ENCODE results near the gene LTBP4.
A peak's percentile ranks its signal among the peaks of the same experiment; 100 is the strongest.

The LTBP4 gene

DNA sequence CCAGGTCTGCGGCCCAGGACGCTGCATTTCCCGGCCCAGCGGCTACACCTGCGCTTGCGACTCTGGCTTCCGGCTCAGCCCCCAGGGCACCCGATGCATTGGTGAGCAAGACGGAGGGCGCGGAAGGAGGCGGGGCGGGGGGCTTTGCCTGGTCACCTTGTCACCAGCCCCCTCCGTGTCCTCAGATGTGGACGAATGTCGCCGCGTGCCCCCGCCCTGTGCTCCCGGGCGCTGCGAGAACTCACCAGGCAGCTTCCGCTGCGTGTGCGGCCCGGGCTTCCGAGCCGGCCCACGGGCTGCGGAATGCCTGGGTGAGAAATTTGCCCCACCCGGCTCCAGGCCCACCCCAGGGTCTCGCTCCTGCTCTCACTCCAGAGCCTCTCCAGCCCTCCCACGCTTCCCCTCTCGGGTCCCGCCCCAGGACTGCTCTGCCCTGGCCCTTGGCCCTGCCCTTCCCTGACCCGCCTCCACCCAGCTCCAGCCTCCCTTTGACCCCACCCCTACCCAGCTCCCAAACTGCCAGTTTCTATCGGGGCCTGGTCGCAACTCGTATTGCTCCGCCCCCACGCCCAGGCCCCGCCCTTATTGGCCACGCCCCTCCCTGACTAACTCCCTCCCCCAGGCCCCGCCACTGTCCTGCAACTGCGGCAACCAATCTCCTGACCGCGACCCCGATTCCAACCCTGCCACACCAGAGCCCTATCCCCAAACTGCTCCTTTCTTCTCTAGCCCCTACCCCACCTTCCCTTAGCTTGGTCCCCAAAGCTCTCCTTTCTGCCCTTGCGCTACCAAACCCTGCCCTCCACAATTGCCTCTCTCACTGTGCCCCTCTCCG, 8.6 kb downstream of the LTBP4 start (continued):
- TF ChIP-seq WT1 (tag by site-specific recombination; IDR thresholded peaks at IDR 0.05) (no peak), ZNF354C (tag by site-specific recombination; IDR thresholded peaks at IDR 0.05; ENCODE audit: borderline replicate concordance, low read depth) (no peak), ZNF768 (tag by site-specific recombination; IDR thresholded peaks at IDR 0.05) (no peak), ZNF510 (tag by site-specific recombination; IDR thresholded peaks at IDR 0.05; ENCODE audit: insufficient replicate concordance) (no peak), ZNF548 (tag by site-specific recombination; IDR thresholded peaks at IDR 0.05) (no peak), ZNF184 (tag by site-specific recombination; IDR thresholded peaks at IDR 0.05) (no peak), ZNF549 (tag by site-specific recombination; IDR thresholded peaks at IDR 0.05) (no peak), ZNF174 (tag by site-specific recombination; IDR thresholded peaks at IDR 0.05) (no peak), ZNF747 (tag by site-specific recombination; IDR thresholded peaks at IDR 0.05) (no peak)
- TF ChIP-seq, protein P1, sequence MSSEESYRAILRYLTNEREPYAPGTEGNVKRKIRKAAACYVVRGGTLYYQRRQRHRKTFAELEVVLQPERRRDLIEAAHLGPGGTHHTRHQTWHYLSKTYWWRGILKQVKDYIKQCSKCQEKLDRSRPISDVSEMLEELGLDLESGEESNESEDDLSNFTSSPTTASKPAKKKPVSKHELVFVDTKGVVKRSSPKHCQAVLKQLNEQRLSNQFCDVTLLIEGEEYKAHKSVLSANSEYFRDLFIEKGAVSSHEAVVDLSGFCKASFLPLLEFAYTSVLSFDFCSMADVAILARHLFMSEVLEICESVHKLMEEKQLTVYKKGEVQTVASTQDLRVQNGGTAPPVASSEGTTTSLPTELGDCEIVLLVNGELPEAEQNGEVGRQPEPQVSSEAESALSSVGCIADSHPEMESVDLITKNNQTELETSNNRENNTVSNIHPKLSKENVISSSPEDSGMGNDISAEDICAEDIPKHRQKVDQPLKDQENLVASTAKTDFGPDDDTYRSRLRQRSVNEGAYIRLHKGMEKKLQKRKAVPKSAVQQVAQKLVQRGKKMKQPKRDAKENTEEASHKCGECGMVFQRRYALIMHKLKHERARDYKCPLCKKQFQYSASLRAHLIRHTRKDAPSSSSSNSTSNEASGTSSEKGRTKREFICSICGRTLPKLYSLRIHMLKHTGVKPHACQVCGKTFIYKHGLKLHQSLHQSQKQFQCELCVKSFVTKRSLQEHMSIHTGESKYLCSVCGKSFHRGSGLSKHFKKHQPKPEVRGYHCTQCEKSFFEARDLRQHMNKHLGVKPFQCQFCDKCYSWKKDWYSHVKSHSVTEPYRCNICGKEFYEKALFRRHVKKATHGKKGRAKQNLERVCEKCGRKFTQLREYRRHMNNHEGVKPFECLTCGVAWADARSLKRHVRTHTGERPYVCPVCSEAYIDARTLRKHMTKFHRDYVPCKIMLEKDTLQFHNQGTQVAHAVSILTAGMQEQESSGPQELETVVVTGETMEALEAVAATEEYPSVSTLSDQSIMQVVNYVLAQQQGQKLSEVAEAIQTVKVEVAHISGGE (tag by site-specific recombination; conservative IDR thresholded peaks at IDR 0.05; ENCODE audit: low read depth) = peak; percentile 57; the same call in 1 of the 2 replicates
- TF ChIP-seq, protein P2, sequence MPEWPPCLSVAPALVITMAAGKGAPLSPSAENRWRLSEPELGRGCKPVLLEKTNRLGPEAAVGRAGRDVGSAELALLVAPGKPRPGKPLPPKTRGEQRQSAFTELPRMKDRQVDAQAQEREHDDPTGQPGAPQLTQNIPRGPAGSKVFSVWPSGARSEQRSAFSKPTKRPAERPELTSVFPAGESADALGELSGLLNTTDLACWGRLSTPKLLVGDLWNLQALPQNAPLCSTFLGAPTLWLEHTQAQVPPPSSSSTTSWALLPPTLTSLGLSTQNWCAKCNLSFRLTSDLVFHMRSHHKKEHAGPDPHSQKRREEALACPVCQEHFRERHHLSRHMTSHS (tag by site-specific recombination; IDR thresholded peaks at IDR 0.05) = no peak

DNA sequence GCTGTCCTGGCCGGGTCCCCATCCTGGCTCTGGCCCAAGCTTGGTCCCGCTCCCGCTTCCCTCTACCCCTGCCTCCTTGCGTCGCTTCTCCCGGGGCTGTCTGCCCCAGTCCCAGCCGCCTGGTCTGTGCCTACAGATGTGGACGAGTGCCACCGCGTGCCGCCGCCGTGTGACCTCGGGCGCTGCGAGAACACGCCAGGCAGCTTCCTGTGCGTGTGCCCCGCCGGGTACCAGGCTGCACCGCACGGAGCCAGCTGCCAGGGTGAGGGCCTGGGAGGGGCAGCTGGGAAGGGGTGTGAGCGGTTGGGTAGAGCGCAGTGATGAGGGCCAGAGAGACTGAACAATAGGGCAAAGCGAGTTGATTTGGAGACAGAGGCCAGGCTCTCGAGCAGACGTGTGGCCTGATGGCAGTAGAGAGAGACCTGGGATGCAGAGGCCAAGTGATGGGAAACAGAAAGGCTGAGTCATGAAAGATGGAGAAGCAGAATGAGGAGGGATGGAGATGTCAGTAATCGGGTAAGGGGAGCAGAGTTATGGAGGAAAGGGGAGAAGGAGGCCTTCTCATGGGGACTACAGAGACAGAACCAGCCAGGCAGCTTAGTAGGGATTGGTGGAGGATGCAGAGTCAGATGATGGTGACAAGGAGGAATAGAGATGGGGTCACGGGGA, 9.4 kb downstream of the LTBP4 start:
- Histone ChIP-seq H3K27ac (ENCODE audit: extremely low read depth, low read depth, low read length) (0 out of 2 replicates have a peak overlapping the region, but pooled peaks have one; percentile 26), H3K36me3 (ENCODE audit: control insufficient read depth in 2 of 2, insufficient read depth in 1 of 2, low read length in 2 of 2) (peaks cover 0 to 5% of the 10 kb centered on the region in 2 experiments; a peak in 2 of 3 replicates), H3K9me3 (ENCODE audit: control insufficient read depth, insufficient read depth, low read depth, low read length) (no peaks in the 10 kb centered on the region), H3K4me1 (ENCODE audit: control insufficient read depth, insufficient read depth, low read length) (peaks cover 30% of the 10 kb centered on the region), H3K4me3 (ENCODE audit: low read depth, low read length) (no peak overlapping the region)
- CTCF ChIA-PET = interaction anchor here (0.5 to 20.7 kb wide), 6 partner anchors 13 to 1183 kb away, joined by 3 to 470 read pairs (median 4); no protein-coding TSS in a partner anchor
- POLR2A ChIA-PET = interaction anchor here (0.6 to 3.8 kb wide), 9 partner anchors 10 to 331 kb away, joined by 3 to 61 read pairs (median 4); partner anchors contain the start of gene LTBP4
- TF ChIP-seq MZF1 (tag by site-specific recombination; IDR thresholded peaks at IDR 0.05; ENCODE audit: borderline replicate concordance) (no peak), ZNF394 (tag by site-specific recombination; IDR thresholded peaks at IDR 0.05; ENCODE audit: borderline replicate concordance) (peak; percentile 28; the same call in 1 of the 2 replicates), ZNF677 (tag by site-specific recombination; IDR thresholded peaks at IDR 0.05) (no peak), ZBTB21 (tag by site-specific recombination; IDR thresholded peaks at IDR 0.05) (0 out of 2 replicates have a peak, but pooled peaks have one; percentile 18), SALL2 (tag by site-specific recombination; IDR thresholded peaks at IDR 0.05; ENCODE audit: borderline replicate concordance) (0 out of 2 replicates have a peak, but pooled peaks have one; percentile 17), ZNF747 (tag by site-specific recombination; IDR thresholded peaks at IDR 0.05) (0 out of 2 replicates have a peak, but pooled peaks have one; percentile 18), GLIS2 (tag by site-specific recombination; IDR thresholded peaks at IDR 0.05) (no peak), ZNF785 (tag by site-specific recombination; IDR thresholded peaks at IDR 0.05) (0 out of 2 replicates have a peak, but pooled peaks have one; percentile 8), ZNF133 (tag by site-specific recombination; IDR thresholded peaks at IDR 0.05) (peak; percentile 56; the same call in 1 of the 2 replicates), ZNF548 (tag by site-specific recombination; IDR thresholded peaks at IDR 0.05) (0 out of 2 replicates have a peak, but pooled peaks have one; percentile 9), ZNF23 (tag by site-specific recombination; IDR thresholded peaks at IDR 0.05; ENCODE audit: borderline replicate concordance) (0 out of 2 replicates have a peak, but pooled peaks have one; percentile 41), ZNF621 (tag by site-specific recombination; IDR thresholded peaks at IDR 0.05) (peak; percentile 62; the same call in 1 of the 2 replicates), ZBTB48 (tag by site-specific recombination; IDR thresholded peaks at IDR 0.05) (peak; percentile 12; the same call in 1 of the 2 replicates)
- TF ChIP-seq, protein P3, sequence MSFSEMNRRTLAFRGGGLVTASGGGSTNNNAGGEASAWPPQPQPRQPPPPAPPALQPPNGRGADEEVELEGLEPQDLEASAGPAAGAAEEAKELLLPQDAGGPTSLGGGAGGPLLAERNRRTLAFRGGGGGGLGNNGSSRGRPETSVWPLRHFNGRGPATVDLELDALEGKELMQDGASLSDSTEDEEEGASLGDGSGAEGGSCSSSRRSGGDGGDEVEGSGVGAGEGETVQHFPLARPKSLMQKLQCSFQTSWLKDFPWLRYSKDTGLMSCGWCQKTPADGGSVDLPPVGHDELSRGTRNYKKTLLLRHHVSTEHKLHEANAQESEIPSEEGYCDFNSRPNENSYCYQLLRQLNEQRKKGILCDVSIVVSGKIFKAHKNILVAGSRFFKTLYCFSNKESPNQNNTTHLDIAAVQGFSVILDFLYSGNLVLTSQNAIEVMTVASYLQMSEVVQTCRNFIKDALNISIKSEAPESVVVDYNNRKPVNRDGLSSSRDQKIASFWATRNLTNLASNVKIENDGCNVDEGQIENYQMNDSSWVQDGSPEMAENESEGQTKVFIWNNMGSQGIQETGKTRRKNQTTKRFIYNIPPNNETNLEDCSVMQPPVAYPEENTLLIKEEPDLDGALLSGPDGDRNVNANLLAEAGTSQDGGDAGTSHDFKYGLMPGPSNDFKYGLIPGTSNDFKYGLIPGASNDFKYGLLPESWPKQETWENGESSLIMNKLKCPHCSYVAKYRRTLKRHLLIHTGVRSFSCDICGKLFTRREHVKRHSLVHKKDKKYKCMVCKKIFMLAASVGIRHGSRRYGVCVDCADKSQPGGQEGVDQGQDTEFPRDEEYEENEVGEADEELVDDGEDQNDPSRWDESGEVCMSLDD (tag by site-specific recombination; IDR thresholded peaks at IDR 0.05) = 0 out of 2 replicates have a peak, but pooled peaks have one; percentile 18
- TF ChIP-seq, protein P4, sequence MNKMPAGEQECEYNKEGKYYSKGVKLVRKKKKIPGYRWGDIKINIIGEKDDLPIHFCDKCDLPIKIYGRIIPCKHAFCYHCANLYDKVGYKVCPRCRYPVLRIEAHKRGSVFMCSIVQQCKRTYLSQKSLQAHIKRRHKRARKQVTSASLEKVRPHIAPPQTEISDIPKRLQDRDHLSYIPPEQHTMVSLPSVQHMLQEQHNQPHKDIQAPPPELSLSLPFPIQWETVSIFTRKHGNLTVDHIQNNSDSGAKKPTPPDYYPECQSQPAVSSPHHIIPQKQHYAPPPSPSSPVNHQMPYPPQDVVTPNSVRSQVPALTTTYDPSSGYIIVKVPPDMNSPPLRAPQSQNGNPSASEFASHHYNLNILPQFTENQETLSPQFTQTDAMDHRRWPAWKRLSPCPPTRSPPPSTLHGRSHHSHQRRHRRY (tag by site-specific recombination; IDR thresholded peaks at IDR 0.05) = no peak
